Osteocyte (in vitro differentiated cells): ENCODE data around the gene LTBP3. TPM values are rescaled to one million over a fixed set of nuclear protein-coding genes. Genes with fewer than 3 reads are reported as not detected.
"Not testable (repeated sequence)": the region's sequence is repeated elsewhere in the genome, so short reads cannot be mapped to it uniquely, and the experiment has no call there.

Source experiments
- DNase-seq: peaks from one replicate; pipeline ENCODE4 v3.0.0; 2021; ENCODE audit warnings: mixed read lengths; ENCODE audit not compliant: unreplicated experiment; ENCODE audit errors: extremely low spot score
- H3K27ac Mint-ChIP-seq: one replicate; pipeline ENCODE4 v1.8.0; 2021; ENCODE audit warnings: mild to moderate bottlenecking, mixed read lengths; ENCODE audit not compliant: unreplicated experiment
- H3K27me3 Mint-ChIP-seq: one replicate; pipeline ENCODE4 v1.8.0; 2021; ENCODE audit warnings: mixed read lengths; ENCODE audit not compliant: unreplicated experiment
- H3K36me3 Mint-ChIP-seq: one replicate; pipeline ENCODE4 v1.8.0; 2021; ENCODE audit warnings: mixed read lengths; ENCODE audit not compliant: unreplicated experiment
- H3K4me1 Mint-ChIP-seq: one replicate; pipeline ENCODE4 v1.8.0; 2021; ENCODE audit warnings: mixed read lengths; ENCODE audit not compliant: unreplicated experiment
- H3K4me3 Mint-ChIP-seq: one replicate; pipeline ENCODE4 v1.8.0; 2021; ENCODE audit warnings: mild to moderate bottlenecking, moderate library complexity, mixed read lengths; ENCODE audit not compliant: unreplicated experiment
- H3K9me3 Mint-ChIP-seq: one replicate; pipeline ENCODE4 v1.8.0; 2021; ENCODE audit warnings: mixed read lengths; ENCODE audit not compliant: unreplicated experiment
- total RNA-seq: library from RNA; stranded (reverse); gene quantifications from 2 replicates; pipeline ENCODE4 v1.2.1, GENCODE V29; 2021
- TF ChIP-seq, protein P1 (sequence below): fragments of 200-600 bp; sonication (generic); IDR thresholded peaks from 2 replicates; pipeline ENCODE4 v1.5.0; 2021; ENCODE audit warnings: antibody characterized with exemption, mild to moderate bottlenecking, moderate library complexity

Gene LTBP3
- total RNA-seq, 1 donor from 2014 or later = 256 TPM

DNA sequence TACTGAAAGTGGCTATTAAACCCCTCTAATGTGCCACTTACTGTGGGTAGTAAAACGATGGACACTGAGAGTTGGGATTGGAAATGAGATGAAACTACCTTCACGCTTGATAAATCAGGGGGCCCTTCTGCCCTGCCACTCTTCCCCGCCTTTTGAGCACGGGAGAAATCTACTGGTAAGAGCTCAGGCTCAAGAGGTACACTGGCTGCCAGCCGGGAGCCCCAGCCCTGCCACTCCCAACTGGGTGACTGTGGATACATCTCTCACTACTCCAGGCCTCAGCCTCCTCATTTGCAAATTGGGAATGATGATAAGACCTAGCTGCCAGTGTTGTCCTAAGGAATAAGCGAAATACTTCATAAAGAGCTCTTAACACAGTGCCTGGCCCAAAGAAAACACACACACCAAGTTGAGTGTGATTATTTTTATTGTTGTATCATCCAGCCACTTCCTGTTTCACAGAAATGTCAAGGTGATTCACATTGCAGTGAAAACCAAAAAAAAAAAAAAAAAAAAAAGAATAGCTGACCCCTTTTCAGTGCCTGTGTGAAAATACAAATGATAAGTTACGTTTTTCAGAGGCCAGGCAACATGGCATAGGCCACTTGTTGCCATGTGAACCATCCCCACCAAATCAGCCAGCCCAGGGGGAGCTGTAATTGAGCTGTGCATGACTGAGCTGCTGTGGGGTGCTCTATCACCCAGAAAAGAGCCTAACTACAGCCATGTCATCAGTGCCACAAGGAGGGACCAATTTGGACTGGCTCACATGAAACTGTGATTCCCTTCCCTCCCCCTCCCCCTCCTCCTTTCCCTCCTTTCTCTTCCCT is 7.7 kb upstream of the LTBP3 start:
- Mint-ChIP-seq H3K9me3 (no peaks in the 10 kb centered on the region), H3K36me3 (peaks cover 8% of the 10 kb centered on the region)
- DNase-seq = no peak

DNA sequence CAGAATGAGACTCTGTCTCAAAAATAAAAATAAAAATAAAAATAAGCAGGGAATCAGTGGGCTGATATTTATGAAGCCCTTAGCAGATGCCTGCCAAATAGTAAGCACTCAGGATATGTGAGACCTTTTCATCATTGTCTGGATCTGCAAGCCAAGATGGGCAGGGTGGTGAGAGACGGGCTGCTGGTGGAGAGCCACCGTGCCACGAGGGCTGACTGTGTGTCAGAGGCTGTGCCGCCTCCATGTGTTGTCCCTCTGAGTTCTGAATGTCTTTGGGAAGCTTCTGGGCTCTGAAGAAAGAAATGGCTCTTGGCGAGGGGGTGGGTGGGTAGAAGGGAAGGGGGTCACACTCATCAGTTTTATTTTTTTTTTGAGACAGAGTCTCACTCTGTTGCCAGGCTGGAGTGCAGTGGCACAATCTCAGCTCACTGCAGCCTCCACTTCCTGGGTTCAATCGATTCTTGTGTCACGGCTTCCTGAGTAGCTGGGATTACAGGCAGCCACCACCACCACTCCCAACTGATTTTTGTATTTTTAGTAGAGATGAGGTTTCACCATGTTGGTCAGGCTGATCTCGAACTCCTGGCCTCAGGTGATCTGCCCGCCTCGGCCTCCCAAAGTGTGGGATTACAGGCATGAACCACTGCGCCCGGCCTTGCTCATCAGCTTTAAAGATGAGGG is 6.9 kb upstream of the LTBP3 start:
- H3K4me1 Mint-ChIP-seq = peaks cover 43% of the 10 kb centered on the region
- H3K27me3 Mint-ChIP-seq, H3K27ac Mint-ChIP-seq, H3K9me3 Mint-ChIP-seq, DNase-seq, H3K4me3 Mint-ChIP-seq, H3K36me3 Mint-ChIP-seq: not testable (repeated sequence)

More for the DNA sequence above, 7.7 kb upstream of the LTBP3 start:
- TF ChIP-seq, protein P1, sequence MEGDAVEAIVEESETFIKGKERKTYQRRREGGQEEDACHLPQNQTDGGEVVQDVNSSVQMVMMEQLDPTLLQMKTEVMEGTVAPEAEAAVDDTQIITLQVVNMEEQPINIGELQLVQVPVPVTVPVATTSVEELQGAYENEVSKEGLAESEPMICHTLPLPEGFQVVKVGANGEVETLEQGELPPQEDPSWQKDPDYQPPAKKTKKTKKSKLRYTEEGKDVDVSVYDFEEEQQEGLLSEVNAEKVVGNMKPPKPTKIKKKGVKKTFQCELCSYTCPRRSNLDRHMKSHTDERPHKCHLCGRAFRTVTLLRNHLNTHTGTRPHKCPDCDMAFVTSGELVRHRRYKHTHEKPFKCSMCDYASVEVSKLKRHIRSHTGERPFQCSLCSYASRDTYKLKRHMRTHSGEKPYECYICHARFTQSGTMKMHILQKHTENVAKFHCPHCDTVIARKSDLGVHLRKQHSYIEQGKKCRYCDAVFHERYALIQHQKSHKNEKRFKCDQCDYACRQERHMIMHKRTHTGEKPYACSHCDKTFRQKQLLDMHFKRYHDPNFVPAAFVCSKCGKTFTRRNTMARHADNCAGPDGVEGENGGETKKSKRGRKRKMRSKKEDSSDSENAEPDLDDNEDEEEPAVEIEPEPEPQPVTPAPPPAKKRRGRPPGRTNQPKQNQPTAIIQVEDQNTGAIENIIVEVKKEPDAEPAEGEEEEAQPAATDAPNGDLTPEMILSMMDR = no peak
- Mint-ChIP-seq H3K27ac (no peak overlapping the region), H3K27me3 (no peaks in the 10 kb centered on the region), H3K4me1 (peaks cover 40% of the 10 kb centered on the region), H3K4me3 (no peak overlapping the region)

DNA sequence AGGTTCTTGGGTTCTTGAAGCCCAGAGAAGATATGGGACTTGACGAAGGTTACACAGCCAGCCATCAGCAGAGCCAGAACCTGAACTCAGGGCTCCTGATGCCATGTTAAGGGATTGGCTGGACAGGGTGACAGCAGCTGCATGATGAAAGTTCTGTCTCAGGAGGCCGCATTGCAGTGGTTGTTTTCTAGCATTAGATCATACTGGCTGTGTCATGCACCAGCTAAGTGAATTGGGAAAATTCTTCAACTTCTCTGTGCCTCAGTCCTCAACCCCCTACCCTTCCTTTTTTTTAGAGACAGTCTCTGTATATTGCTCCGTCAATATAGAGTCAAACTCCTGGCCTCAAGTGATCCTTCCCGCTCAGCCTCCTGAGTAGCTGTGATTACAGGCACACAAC is 5.4 kb upstream of the LTBP3 start:
- Mint-ChIP-seq H3K4me1 (peaks cover 47% of the 10 kb centered on the region), H3K27ac (no peak overlapping the region)
- DNase-seq = no peak

DNA sequence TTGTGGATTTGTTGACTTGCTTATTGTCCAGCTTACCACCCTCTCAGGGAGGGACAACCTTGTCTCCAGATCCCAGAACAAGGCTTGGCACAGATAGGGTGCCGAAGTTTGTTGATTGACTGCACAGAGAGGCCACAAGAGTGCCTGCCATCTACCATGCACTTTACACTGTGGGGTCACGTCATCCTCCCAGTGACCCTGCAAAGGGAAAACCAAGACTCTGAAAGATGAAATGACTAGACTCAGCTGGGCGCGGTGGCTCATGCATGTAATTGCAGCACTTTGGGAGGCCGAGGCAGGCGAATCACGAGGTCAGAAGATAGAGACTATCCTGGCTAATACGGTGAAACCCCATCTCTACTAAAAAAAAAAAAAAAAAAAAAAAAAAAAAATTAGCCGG is 4.6 kb upstream of the LTBP3 start:
- Mint-ChIP-seq H3K27ac (no peak overlapping the region), H3K4me3 (no peak overlapping the region), H3K27me3 (no peaks in the 10 kb centered on the region), H3K36me3 (no peaks in the 10 kb centered on the region), H3K4me1 (peaks cover 43% of the 10 kb centered on the region), H3K9me3 (no peaks in the 10 kb centered on the region)
- TF ChIP-seq, protein P1 = no peak
- DNase-seq = no peak

More for the DNA sequence above, 5.4 kb upstream of the LTBP3 start:
- H3K36me3 Mint-ChIP-seq = peaks cover 4% of the 10 kb centered on the region
- no peak overlapping the region for H3K4me3 Mint-ChIP-seq
- H3K9me3 Mint-ChIP-seq = no peaks in the 10 kb centered on the region
- TF ChIP-seq, protein P1 = no peak
- no peaks in the 10 kb centered on the region for H3K27me3 Mint-ChIP-seq

DNA sequence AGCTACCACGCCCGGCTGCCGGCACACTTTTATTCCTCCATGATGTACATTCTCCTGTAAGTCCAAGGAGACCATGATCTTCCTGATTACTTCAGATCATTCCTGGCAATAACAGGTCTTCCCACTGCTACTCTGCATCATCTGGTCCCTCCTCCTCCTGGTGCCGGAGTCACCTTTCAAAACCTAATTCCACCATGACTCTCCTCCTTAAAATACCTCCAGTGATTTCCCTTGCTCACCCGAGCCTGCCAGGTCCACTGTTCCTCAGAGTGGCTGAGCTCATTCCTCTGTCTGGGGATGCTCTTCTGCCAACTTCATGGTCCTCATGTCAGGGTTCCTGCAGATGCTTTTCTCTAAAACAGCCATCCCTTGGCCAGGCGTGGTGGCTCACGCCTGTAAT is 3.9 kb upstream of the LTBP3 start:
- no peaks in the 10 kb centered on the region for H3K9me3 Mint-ChIP-seq
- H3K27me3 Mint-ChIP-seq = no peaks in the 10 kb centered on the region
- H3K4me3 Mint-ChIP-seq = no peak overlapping the region
- no peak for DNase-seq
- H3K4me1 Mint-ChIP-seq = peaks cover 48% of the 10 kb centered on the region
- TF ChIP-seq, protein P1 = no peak
- H3K27ac Mint-ChIP-seq = no peak overlapping the region
- H3K36me3 Mint-ChIP-seq = no peaks in the 10 kb centered on the region
